NCI-H1436 treated with DMSO at 0.1 percent for 48 hours (cell line): ENCODE data around the gene EGFLAM.

Experiments
- DNase-seq: peaks from one replicate; lab custom pipeline; 2025; lab: John Stamatoyannopoulos, UW

EGFLAM gene

GRCh38 chr5:38420246-38420645 is 161.9 kb downstream of the EGFLAM start:
- no peak for DNase-seq

- no peak for DNase-seq
These were observed 162.5 kb downstream of the EGFLAM start for GRCh38 chr5:38420691-38421390.

GRCh38 chr5:38422622-38423021 is 164.3 kb downstream of the EGFLAM start:
- DNase-seq, result no peak

- DNase-seq, result no peak
These were observed 165.2 kb downstream of the EGFLAM start for GRCh38 chr5:38423276-38424147.

GRCh38 chr5:38424148-38425060 is 166.0 kb downstream of the EGFLAM start:
- no peak for DNase-seq

- DNase-seq, result no peak
These were observed 168.1 kb downstream of the EGFLAM start for GRCh38 chr5:38426490-38426889.

- DNase-seq, result no peak
These were observed 168.9 kb downstream of the EGFLAM start for GRCh38 chr5:38426986-38427950.

- DNase-seq, result no peak
These were observed 173.0 kb downstream of the EGFLAM start for GRCh38 chr5:38431242-38431853.

- DNase-seq, result no peak
These were observed 175.0 kb downstream of the EGFLAM start for GRCh38 chr5:38433160-38433861.

- no peak for DNase-seq
These were observed 176.8 kb downstream of the EGFLAM start for GRCh38 chr5:38434966-38435705.

GRCh38 chr5:38438757-38439156 is 180.4 kb downstream of the EGFLAM start:
- no peak for DNase-seq

- DNase-seq, result peak; percentile 71
These were observed 183.3 kb downstream of the EGFLAM start for GRCh38 chr5:38441453-38442246.

GRCh38 chr5:38442247-38442573 is 183.9 kb downstream of the EGFLAM start:
- DNase-seq, result no peak

GRCh38 chr5:38443390-38443789 is 185.0 kb downstream of the EGFLAM start:
- no peak for DNase-seq

GRCh38 chr5:38445374-38446028 is 187.1 kb downstream of the EGFLAM start:
- DNase-seq, result no peak

GRCh38 chr5:38446029-38446522 is 187.7 kb downstream of the EGFLAM start:
- DNase-seq, result no peak

- DNase-seq, result no peak
These were observed 188.7 kb downstream of the EGFLAM start for GRCh38 chr5:38447056-38447455.

GRCh38 chr5:38447786-38448185 is 189.4 kb downstream of the EGFLAM start:
- DNase-seq, result no peak
